ENCODE data around the gene BDKRB2.

The BDKRB2 gene

DNA sequence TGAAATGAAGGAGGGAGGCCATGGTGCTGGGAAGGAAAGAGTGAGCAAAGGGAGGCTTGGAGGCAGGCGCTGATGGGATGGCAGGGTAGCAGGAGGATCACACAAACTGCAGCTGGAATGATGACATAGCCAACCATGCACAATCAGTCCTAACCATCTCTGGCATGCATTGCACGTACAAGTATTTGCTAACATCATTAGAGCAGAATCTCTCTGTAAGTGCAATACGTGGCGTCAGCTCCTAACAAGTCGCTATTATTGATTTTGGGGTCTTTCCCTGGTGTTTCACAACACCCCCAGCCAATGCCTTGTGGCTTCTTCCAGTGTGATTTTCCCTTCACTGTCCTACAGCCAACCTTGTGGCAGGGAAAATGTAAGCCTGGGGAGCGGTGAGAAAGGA lies 69.9 kb downstream of the BDKRB2 start:
- no peak for DNase-seq

DNA sequence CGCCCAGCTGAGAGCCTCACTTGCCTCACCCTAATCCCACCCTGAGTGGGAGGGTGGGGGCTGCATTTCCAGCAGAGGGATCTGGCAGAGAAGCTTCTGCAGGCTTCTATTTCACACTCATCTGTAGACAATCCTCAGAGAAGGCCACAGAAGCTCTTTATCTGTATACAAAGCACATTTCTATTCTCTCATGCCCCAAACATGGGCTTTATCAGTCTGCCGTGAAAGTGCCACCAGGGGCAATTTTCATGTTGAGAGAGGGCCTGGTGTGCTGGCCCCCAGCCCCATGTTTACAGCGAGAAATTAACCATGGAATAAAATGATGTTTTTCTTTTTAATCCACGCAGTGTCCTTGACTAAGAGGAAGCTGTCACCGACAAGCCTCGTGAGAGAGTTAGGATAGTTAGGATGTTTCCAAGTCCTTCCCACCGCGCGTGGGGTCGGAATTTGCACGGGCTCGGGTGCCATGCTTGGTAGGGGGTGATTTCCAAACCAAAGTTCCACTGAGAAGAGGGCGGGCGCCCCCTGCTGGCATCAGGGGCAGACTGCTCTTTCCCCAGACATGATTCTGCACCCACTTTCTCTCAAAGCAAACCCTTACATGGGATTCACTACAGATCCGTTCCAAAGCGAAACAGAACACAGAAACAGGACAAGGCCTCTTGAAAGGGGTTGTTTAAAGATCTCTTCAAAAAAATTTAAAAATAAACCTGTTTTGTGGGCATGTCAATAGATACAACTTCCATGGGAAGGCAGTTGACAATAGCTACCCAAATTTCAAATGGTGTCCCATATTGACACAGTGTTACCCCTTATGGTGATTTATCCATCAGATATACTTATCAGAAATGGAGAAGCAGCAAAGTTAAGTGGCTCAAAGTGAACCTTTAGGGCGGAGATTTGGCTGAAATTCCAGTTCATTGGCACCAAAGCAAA lies 70.8 kb downstream of the BDKRB2 start:
- peak in 1 of 2 experiments; percentile 58 for DNase-seq

DNA sequence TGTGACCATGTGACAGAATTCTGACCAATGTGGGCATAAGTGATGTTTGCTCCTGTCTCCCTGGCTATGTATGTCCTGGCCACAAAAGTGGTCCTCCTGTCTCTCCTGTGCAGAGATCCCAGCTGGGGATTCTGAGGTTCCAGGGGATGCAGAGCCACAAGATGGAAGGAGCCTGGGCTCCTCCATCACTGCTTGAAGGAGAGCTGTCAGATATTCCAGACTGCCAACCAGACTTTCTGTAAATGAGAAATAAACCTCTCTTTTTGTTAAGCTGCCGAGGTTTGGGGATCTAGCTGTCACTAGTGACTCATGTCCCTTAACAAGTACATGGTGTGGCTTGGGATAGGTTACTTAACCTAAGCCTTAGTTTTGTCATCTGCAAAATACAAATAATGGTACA lies 73.3 kb downstream of the BDKRB2 start:
- no peak for DNase-seq

DNA sequence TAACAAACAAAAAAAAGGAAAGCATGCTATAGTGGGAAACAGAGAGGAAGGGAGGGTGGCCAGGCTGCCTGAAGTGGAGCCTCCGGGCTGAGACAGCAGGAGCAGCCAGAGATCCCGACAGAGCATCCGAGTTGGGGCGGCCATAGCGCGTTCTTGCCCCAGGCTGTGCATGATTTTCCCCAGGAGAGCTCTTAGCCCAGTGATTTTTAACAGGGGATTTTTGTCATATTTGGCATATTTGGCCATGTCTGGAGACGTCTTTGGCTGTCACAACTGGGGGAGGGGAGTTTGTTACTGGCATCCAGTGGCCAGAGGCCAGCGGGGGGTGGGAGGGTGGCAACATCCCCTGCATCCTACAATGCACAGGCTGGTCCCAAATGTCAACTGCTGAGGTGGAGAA lies 74.9 kb downstream of the BDKRB2 start:
- no peak for DNase-seq

DNA sequence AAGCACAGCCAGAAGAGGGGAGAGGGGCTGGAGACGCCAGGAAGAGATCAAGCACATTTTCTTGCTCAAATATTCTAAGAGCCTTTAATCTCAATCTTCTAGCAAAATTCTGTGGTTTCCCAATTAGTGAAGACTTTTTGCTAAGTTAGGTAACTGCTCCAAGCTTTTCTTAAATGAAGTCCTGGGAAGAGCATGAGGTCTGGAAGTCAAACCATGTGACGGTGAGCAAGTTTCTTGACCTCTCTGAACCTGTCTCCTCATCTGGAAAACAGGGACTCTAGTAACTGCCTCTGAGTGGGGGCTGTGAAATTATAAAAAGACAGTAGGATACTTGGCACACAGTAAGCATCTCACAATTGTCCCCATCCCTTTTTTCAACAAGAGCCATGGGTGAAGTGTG lies 75.5 kb downstream of the BDKRB2 start:
- DNase-seq = no peak

DNA sequence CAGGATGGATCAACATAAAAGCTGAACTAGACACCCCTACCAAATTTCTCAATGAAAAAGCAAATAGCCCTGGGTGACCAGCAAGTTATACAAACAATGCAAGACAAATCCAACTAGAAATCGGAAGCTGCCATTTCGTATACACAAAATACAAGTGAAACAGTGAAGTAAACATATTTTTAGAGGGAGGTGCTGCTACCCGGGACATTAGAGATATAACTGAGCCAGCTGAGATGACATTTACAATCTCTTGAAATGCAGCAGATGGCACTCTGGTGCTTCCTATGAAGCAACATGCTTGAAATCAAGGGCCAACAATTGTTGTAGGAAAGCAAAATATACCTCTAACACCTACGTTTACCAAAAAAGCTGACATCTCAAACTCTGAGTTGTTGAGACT lies 76.8 kb downstream of the BDKRB2 start:
- DNase-seq = no peak

DNA sequence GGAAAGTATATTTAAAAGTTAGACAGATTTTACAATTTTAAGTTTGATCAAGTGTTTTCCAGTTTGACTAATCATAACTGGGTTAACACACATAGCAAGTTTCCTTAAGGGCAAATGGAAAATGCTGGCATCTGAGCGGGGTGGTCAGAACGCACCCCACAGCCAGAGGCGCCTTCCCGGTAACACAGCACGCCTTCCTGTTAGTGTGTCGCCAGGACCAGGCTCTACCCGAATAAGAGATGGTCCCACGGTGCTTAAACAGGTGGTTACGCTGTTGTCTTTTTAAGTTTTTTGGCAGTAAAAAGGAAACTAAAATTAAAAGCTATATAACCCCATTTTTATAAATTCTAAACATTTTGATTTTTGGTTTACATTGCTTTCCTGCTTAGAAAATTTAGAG lies 79.4 kb downstream of the BDKRB2 start:
- no peak for DNase-seq

DNA sequence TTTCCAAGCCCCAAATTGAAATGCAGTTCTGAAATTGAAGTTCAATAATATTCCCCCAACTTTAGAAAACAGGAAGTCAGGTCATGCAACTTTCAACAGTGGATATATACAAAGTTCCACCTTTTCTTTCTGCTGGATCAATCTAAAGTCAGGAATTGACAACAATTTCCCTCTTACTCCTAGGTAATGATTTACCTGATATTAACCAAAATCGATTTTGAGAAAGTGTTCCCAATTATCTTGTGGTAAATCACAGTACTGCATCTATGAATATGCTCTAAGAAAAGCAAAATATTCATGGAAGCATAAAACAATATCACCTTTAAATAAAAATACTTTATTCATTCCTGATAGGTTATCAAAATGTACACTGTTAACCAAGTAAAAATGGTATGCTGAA lies 79.8 kb downstream of the BDKRB2 start:
- no peak for DNase-seq

DNA sequence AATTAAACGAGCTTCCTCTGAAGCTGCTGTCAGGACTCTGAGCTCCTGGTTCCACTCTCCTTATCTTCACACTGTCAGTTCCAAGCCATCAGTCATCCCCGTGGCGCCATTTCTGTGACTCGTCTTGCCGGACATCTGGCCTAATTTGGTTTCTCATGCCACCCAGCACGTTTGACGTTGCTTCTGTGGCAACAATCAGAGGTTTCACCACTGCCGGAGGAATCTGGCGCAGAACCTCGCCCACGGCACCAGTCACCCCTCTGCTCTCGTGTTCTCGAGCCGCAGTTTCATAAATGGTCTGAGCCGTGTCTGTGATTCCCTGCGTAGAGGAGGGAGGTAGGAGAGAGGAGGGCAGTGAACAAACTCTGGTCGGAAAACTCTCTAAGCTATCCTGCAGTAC lies 81.0 kb downstream of the BDKRB2 start:
- no peak for DNase-seq

DNA sequence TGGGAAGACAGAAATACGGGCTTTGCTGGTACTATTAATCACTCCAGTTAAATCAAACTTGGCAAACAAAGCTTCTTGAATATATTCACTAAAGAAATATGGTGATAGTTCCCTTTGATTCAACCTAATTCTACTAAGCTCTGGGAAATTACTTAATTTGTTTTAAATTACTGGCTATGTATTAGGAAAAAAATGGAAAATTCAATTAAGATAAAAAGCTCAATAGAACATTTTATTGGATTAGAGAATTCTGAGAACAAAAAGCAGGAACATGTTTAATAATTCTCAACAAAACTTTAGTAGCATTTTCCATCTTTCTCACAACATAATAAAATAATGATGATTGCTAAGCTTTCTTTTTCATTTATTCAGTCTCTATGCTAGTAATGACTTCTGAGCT lies 81.6 kb downstream of the BDKRB2 start:
- no peak for DNase-seq

DNA sequence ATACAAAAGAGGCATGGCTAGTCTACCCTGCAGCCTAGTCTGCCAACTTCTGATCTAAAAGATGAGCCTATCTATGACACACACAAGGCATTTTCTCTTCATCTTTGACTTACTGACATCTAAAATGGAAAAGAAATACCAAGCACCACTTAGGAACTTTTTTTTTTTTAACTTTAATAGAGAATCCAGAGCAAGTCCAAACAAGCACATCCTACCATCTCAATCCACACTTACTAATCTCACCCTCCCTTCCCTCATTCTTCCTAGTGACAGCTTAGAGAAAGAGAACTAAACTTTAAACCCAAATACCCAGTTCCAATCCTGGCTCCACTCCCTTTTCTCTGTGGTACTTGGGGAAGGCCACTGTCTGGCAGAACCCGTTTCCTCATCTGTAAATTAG lies 83.2 kb downstream of the BDKRB2 start:
- no peak for DNase-seq
